ENCODE measurements around the gene IER2. TPM values are rescaled to one million over a fixed set of nuclear protein-coding genes. Genes with fewer than 3 reads are reported as not detected.
"Not testable (repeated sequence)": the region's sequence is repeated elsewhere in the genome, so short reads cannot be mapped to it uniquely, and the experiment has no call there.

The IER2 gene
- total and polyA plus RNA-seq, 2 donors (not counting 3 experiments of a cell fraction or from before 2014, with no cell fraction given): 60.6 to 81.6 TPM

GRCh38 chr19:13176345-13176744 lies 26.1 kb downstream of the IER2 start:
- Histone ChIP-seq H2AFZ (ENCODE audit: low read depth, low read length) (no peak overlapping the region), H3K36me3 (ENCODE audit: control insufficient read depth in 2 of 2, extremely low read depth in 1 of 2, insufficient read depth in 2 of 2, low read length in 2 of 2) (no peaks in the 10 kb centered on the region), H3K4me1 (ENCODE audit: control insufficient read depth, extremely low read depth, insufficient read depth, low read length) (peaks cover 10% of the 10 kb centered on the region), H3K9ac (replicated peaks; ENCODE audit: extremely low read depth, insufficient read depth, low read length) (no peak overlapping the region), H4K20me1 (replicated peaks; ENCODE audit: control insufficient read depth, extremely low read depth, insufficient read depth, low read length) (no peaks in the 10 kb centered on the region), H3K27ac (ENCODE audit: insufficient read depth, low read depth, low read length) (no peak overlapping the region), H3K9me1 (replicated peaks; ENCODE audit: control insufficient read depth, extremely low read depth, insufficient read depth, low read length) (no peaks in the 10 kb centered on the region), H3K4me2 (ENCODE audit: insufficient read depth, low read length) (no peak overlapping the region), H3K79me2 (ENCODE audit: control insufficient read depth, insufficient read depth, low read length) (no peaks in the 10 kb centered on the region), H3K4me3 (replicated peaks in 1 of 3; ENCODE audit: insufficient read depth in 1 of 3, low read depth in 1 of 3, low read length in 3 of 3) (no peak overlapping the region), H3K27me3 (ENCODE audit: control insufficient read depth in 2 of 2, insufficient read depth in 2 of 2, low read length in 2 of 2) (no peaks in the 10 kb centered on the region), H3K9me3 (replicated peaks; ENCODE audit: control insufficient read depth, insufficient read depth, low read length) (no peaks in the 10 kb centered on the region)
- TF ChIP-seq CTCF (IDR thresholded peaks at IDR 0.05; ENCODE audit: extremely low read depth in 1 of 2, insufficient read depth in 1 of 2, low read depth in 1 of 2, low read length in 2 of 2): no peak
- no peak for TF ChIP-seq MYC (IDR thresholded peaks at IDR 0.05; ENCODE audit: low read depth, low read length)
- no peak for TF ChIP-seq FOS (IDR thresholded peaks at IDR 0.05; ENCODE audit: borderline replicate concordance, insufficient read depth, low read length)
- TF ChIP-seq EZH2 (IDR thresholded peaks at IDR 0.05; ENCODE audit: borderline replicate concordance, low read depth, low read length, severe bottlenecking): no peak
- no peak for TF ChIP-seq POLR2A (IDR thresholded peaks at IDR 0.05; ENCODE audit: low read depth, low read length)
- no peak for TF ChIP-seq POLR2AphosphoS5 (IDR thresholded peaks at IDR 0.05; ENCODE audit: insufficient read depth, low read depth, low read length)
- no peak for TF ChIP-seq MAX (IDR thresholded peaks at IDR 0.05; ENCODE audit: insufficient read depth, insufficient read length)
- TF ChIP-seq JUN (IDR thresholded peaks at IDR 0.05; ENCODE audit: borderline replicate concordance, insufficient read depth, insufficient read length, low read depth): no peak
- TF ChIP-seq GATA2 (IDR thresholded peaks at IDR 0.05; ENCODE audit: insufficient read depth, insufficient read length, low read depth, low read length): no peak
- POLR2A ChIA-PET: no interaction called here
- DNase-seq (ENCODE audit: low read depth, low spot score) (no peak), FAIRE-seq (no peak)
- CTCF ChIA-PET: interaction anchor here (0.6 to 1.4 kb wide), 5 partner anchors 9 to 101 kb away, joined by 3 to 6 read pairs (median 4); no protein-coding TSS in a partner anchor
- intact Hi-C loops (cut with micrococcal nuclease): no loop called here
- dilution Hi-C loops (cut with MboI; ENCODE audit: extremely low pct_ligation_motif_present, low sequenced_read_pairs): no loop called here
- no TSS peak for BruUV-seq (replicated peaks)

- H3K4me2 ChIP-seq (ENCODE audit: insufficient read depth, low read length); H3K4me1 ChIP-seq (ENCODE audit: control insufficient read depth, extremely low read depth, insufficient read depth, low read length); H3K27me3 ChIP-seq (ENCODE audit: control insufficient read depth in 2 of 2, insufficient read depth in 2 of 2, low read length in 2 of 2); H3K9me1 ChIP-seq (replicated peaks; ENCODE audit: control insufficient read depth, extremely low read depth, insufficient read depth, low read length); H3K27ac ChIP-seq (ENCODE audit: insufficient read depth, low read depth, low read length); intact Hi-C loops (cut with micrococcal nuclease); H2AFZ ChIP-seq (ENCODE audit: low read depth, low read length); H3K4me3 ChIP-seq (replicated peaks in 1 of 3; ENCODE audit: insufficient read depth in 1 of 3, low read depth in 1 of 3, low read length in 3 of 3); H4K20me1 ChIP-seq (replicated peaks; ENCODE audit: control insufficient read depth, extremely low read depth, insufficient read depth, low read length); BruUV-seq (replicated peaks); H3K9me3 ChIP-seq (replicated peaks; ENCODE audit: control insufficient read depth, insufficient read depth, low read length); H3K36me3 ChIP-seq (ENCODE audit: control insufficient read depth in 2 of 2, extremely low read depth in 1 of 2, insufficient read depth in 2 of 2, low read length in 2 of 2); H3K9ac ChIP-seq (replicated peaks; ENCODE audit: extremely low read depth, insufficient read depth, low read length); FAIRE-seq; DNase-seq (ENCODE audit: low read depth, low spot score); dilution Hi-C loops (cut with MboI; ENCODE audit: extremely low pct_ligation_motif_present, low sequenced_read_pairs); CTCF ChIA-PET; H3K79me2 ChIP-seq (ENCODE audit: control insufficient read depth, insufficient read depth, low read length): not testable (repeated sequence)
- POLR2A ChIA-PET: interaction anchor here (0.6 kb wide), 1 partner anchor 144 kb away, joined by 3 read pairs; no protein-coding TSS in a partner anchor
Measured at GRCh38 chr19:13177584-13177983, 27.4 kb downstream of the IER2 start.

- H2AFZ ChIP-seq (ENCODE audit: low read depth, low read length); H3K4me2 ChIP-seq (ENCODE audit: insufficient read depth, low read length); H3K27me3 ChIP-seq (ENCODE audit: control insufficient read depth in 2 of 2, insufficient read depth in 2 of 2, low read length in 2 of 2); H3K4me1 ChIP-seq (ENCODE audit: control insufficient read depth, extremely low read depth, insufficient read depth, low read length); intact Hi-C loops (cut with micrococcal nuclease); FAIRE-seq; DNase-seq (ENCODE audit: low read depth, low spot score); H3K9me3 ChIP-seq (replicated peaks; ENCODE audit: control insufficient read depth, insufficient read depth, low read length); dilution Hi-C loops (cut with MboI; ENCODE audit: extremely low pct_ligation_motif_present, low sequenced_read_pairs); H3K36me3 ChIP-seq (ENCODE audit: control insufficient read depth in 2 of 2, extremely low read depth in 1 of 2, insufficient read depth in 2 of 2, low read length in 2 of 2); H3K9ac ChIP-seq (replicated peaks; ENCODE audit: extremely low read depth, insufficient read depth, low read length); H3K4me3 ChIP-seq (replicated peaks in 1 of 3; ENCODE audit: insufficient read depth in 1 of 3, low read depth in 1 of 3, low read length in 3 of 3); POLR2A ChIA-PET; H3K79me2 ChIP-seq (ENCODE audit: control insufficient read depth, insufficient read depth, low read length); BruUV-seq (replicated peaks); H3K27ac ChIP-seq (ENCODE audit: insufficient read depth, low read depth, low read length); H3K9me1 ChIP-seq (replicated peaks; ENCODE audit: control insufficient read depth, extremely low read depth, insufficient read depth, low read length); H4K20me1 ChIP-seq (replicated peaks; ENCODE audit: control insufficient read depth, extremely low read depth, insufficient read depth, low read length): not testable (repeated sequence)
- CTCF ChIA-PET: interaction anchor here (0.6 kb wide), 1 partner anchor 16 kb away, joined by 3 read pairs; no protein-coding TSS in a partner anchor
Measured at GRCh38 chr19:13178291-13178690, 28.1 kb downstream of the IER2 start.

Measured in endothelial cell of umbilical vein (primary cell).